ENCODE results near the gene KHNYN.

Gene KHNYN

DNA sequence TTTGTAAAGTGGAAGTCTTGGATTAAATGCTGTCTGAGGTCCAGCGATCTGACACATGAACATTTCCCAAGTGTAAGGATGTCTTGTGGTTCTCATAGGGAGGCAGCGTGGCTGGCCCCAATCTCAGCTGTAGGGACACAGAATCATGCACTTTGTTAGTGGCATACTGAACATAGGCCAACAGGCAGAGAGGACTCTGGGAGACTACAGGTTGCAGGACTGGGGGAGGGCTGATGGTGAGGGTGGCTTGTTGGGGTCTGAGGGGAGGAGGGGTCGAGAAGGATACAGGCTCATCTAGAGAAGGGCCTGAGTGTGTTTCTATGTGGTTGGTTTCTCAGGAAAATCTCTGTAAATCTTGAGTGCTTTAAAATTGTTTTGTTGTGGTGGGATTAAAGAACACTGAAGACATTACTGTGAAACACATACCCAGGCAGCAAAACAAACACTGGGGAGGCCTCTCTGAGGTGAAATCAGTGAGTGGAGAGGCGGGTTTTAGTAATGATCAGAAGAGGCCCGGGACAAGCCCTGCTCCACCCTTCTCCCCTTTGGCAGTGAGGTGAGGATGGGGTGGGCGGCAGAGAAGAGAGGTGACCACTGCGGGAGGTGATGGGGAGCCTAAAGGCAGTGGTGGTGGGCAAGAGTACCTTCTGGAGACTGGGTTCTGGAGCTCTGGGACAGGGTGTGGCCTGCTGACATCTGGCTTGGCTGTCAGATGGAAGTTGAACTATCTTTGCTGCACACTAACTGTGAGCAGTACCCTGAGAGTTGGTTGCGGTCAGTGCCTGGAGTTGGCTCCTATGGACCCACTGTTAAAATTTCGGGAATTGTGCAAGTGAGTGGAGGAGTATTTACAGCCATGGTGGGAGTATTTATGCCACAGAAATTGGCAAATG, 27.7 kb upstream of the KHNYN start:
- no peak for DNase-seq (ENCODE audit: low spot score)

DNA sequence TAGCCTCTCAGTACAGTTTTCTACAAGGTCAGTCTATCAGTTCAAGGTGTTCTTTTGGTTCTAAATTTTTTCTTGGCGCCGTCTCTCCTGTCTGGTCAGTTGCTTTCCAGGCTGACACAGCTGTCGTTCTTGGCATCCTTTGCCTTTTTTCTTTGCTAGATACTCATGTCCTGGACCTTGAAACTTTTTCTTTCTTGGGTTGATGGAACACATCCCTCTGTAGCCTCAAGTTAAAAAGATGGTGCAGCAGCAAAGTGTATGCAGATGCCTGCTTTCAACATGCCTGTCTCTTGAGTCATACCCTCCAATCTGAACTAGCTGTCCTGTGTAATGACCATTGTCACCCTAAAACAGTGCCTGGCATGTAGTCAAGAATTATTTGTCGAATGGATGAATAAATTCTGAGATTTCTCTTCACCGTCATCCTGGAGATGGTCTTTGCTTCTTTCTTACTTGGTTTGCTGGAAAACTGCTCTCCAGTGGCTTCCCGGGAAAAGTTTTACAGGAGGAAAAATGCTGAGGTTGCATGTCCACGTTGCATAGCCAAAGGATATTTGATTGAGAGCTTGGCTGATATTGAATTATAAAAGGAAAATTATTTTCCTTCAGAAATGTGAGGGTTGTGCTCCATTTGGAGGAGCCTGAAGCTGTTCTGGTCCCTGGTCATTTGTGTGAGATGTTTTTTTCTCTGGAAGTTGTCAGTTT, 26.3 kb upstream of the KHNYN start:
- DNase-seq (ENCODE audit: low spot score): no peak

DNA sequence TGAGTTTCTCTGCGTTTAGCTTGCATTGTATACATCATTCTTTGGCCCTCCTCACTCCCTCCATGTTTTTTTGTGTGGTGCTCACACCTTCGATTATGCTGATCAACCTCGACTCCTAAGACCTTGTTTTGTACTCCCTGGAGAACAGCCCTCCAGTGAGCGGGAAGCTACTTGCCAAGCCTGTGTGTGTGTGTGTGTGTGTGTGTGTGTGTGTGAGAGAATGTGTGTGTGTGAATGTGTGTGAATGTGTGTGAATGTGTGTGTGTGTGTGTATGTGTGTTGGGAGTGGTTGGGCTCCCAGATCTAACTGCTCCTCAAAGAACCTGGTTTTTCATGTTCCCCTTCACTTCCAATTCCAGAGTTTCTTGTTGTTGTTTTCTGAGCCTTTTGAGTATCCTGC, 24.9 kb upstream of the KHNYN start:
- DNase-seq (ENCODE audit: low spot score): no peak

DNA sequence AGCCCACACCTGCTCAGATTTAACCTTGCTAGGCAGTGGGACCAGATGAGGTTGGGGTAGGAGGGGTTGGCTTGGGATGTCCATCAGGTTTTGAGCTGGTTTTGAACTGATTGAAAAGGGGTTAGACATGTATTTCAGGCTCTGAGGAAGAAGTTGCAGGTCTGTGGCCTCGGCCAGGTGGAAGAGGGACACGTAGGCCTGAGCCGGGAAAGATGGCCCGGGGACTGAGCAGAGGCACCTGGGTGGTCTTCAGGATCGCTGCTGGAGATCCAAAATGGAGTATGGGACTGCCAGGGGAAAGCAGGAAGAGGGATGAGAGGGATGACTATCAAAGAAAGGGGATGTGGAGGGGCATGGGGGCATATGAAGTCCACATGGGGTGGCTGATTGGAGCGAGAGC, 23.3 kb upstream of the KHNYN start:
- no peak for DNase-seq (ENCODE audit: low spot score)

DNA sequence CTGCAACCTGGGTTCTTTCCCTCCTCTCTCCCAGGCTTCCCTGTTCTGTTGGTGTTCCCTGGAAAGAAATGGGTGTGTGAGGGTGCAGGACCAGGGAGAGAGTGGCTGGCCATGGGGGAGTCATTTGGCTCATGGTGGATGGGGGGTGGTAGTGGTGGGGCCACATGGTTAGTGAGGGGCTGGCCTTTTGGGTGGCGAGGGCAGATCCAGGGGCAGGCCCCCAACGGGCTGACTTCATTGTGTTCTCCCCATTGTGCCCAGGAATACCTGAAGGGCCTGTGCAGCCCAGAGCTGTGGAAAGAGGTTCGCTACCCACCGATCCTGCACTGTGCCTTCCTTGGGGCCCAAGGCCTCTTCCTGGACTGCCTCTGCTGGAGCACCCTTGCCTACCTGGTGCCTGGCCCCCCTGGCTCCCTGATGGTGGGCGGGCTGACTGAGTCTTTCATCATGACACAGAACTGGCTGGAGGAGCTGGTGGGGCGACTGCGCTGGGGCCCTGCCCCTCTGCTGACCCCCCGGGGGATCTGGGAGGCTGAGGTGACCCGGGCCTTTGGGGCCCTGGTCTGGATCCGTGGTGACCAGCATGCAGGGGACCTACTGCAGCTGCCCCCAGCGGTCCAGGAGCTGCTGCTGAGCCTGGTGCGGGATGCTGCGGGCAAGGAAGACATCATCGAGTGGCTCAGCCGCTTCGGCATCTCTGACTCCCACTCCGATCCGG, 22.0 kb upstream of the KHNYN start:
- no peak for DNase-seq (ENCODE audit: low spot score)

DNA sequence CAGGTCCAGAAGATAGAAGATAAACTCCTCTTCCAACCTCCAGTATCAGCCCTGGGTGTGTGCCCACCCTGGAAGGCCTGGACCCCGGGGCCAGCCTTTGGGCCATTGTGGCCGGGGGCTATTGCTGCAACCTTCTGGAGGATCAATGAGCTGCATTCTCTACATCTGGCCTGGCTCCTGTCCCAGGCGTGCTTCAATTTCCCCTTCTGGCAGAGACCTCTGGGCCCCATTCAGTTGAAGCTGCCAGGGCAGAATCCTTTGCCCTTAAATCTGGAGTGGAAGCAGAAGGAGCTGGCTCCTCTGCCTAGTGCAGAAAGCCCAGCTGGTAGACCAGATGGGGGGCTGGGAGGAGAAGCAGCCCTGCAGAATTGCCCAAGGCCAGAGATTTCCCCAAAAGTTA, 21.0 kb upstream of the KHNYN start:
- no peak for DNase-seq (ENCODE audit: low spot score)

DNA sequence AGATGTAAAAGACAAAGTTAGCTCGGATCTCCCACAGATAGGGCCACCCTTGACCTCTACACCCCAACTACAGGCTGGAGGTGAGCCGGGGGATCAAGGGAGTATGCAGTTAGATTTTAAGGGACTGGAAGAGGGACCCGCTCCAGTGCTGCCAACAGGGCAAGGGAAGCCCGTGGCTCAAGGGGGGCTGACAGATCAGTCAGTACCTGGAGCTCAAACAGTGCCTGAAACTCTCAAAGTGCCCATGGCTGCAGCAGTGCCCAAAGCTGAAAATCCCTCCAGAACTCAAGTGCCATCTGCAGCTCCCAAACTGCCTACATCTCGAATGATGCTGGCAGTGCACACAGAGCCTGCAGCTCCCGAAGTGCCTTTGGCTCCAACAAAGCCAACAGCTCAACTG, 20.6 kb upstream of the KHNYN start:
- no peak for DNase-seq (ENCODE audit: low spot score)

DNA sequence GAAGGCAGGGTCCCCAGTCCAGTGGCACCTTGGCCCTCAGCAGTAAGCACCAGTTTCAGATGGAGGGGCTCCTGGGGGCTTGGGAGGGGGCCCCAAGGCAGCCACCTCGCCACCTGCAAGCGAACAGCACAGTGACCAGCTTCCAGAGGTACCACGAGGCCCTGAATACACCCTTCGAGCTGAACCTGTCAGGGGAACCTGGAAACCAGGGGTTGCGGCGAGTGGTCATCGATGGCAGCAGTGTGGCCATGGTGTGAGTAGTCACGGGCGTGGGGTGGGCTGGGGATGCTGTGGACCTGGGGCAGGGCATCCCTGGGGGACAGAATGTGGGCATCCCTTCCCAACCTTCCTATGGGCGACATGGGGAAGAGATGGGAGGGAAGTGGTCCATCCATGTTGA, 19.8 kb upstream of the KHNYN start:
- no peak for DNase-seq (ENCODE audit: low spot score)

DNA sequence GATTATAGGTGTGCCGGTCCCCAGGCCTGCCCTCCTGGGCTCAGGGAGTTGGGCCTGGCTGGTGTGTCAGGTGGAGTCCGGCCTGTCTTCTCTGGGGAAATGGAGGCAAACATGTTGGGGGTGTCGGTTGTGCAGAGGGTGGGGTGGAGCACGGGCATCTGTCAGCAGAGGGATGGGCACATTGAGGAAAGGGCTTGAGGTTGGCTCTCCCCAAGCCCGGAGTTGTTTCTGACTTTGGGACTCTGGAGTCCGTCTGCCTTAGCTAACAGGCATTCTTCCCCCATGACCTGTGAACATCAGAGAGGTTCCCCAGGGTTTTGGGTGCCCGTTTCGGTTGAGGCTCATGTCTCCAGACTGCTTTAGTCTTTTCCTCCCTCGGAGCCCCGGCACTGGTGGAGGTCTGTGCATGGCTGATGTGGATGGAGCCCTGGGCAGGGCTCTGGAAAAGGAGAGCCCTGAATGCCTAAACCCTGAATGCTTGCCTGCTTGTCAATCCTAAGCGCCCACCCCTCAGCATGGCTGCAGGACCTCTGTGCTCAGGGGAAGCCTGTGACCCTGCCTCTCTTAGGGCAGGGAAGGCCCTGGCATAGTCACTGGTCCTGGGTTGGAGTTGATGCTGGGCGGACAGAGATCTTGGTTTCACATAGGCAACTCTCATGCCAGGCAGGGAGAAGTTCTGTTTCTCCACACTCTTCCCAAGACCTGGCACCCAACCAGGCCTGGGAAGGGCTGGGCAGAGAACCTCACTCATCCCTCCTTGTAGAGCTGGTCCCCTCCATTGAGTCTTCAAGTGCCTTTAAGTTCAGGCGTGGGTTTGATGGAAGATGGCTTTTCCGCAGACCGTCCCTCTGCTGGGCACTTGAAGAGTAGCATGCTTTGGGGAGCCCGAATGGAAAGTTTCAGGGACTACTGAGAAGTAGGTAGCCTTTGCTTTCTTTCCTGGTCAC, 18.0 kb upstream of the KHNYN start:
- peak; percentile 33 for DNase-seq (ENCODE audit: low spot score)

DNA sequence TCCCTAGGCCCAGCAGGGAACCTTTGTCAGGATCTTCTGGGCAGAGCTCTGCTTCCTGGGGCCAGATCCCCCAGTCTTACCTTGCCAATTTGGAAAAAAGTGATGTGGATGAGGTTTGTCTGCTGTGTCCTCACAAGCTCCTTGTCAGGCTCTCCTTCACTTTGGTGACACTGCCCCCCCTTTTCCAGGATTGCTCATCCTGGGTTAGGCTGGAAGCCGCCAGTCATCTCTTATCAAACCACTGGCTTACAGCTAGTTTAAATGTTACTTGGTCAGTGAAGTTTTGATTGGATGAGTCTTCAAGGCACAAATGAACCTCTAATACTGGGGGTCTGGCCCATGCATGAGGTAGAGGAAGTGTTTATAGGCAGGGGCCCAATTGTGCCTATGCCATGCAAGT, 15.7 kb upstream of the KHNYN start:
- DNase-seq (ENCODE audit: low spot score): no peak

DNA sequence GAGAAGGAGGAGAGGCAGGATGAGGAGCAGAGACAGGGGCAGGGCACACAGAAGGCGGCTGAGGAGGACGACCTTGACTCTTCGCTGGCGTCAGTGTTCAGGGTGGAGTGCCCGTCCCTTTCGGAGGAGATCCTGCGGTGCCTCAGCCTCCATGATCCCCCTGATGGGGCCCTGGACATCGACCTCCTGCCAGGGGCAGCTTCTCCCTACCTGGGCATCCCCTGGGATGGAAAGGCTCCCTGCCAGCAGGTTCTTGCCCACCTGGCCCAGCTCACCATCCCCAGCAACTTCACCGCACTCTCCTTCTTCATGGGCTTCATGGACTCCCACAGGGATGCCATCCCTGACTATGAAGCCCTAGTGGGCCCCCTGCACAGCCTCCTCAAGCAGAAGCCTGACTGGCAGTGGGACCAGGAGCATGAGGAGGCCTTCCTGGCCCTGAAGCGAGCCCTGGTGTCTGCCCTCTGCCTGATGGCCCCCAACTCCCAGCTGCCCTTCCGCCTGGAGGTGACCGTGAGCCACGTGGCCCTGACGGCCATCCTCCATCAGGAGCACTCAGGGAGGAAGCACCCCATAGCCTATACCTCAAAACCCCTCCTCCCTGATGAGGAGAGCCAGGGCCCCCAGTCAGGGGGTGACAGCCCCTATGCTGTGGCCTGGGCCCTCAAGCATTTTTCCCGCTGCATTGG, 14.9 kb upstream of the KHNYN start:
- DNase-seq (ENCODE audit: low spot score): no peak

DNA sequence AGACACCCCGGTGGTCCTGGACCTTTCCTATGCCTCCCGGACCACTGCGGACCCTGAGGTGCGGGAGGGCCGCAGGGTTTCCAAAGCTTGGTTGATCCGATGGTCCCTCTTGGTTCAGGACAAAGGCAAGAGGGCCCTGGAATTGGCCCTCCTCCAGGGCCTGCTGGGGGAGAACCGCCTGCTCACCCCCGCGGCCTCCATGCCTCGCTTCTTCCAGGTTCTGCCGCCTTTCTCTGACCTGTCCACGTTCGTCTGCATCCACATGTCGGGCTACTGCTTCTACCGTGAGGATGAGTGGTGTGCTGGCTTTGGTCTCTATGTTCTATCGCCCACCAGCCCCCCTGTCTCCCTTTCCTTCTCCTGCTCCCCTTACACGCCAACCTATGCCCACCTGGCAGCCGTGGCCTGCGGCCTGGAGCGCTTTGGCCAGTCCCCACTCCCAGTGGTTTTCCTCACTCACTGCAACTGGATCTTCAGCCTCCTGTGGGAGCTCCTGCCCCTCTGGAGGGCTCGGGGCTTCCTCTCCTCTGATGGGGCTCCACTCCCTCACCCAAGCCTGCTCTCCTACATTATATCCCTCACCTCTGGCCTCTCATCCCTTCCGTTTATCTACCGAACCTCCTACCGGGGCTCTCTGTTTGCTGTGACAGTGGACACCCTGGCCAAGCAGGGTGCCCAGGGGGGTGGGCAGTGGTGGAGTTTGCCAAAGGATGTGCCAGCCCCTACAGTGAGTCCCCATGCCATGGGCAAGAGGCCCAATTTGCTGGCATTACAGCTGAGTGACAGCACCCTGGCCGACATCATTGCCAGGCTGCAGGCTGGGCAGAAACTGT, 14.1 kb upstream of the KHNYN start:
- DNase-seq (ENCODE audit: low spot score): no peak

DNA sequence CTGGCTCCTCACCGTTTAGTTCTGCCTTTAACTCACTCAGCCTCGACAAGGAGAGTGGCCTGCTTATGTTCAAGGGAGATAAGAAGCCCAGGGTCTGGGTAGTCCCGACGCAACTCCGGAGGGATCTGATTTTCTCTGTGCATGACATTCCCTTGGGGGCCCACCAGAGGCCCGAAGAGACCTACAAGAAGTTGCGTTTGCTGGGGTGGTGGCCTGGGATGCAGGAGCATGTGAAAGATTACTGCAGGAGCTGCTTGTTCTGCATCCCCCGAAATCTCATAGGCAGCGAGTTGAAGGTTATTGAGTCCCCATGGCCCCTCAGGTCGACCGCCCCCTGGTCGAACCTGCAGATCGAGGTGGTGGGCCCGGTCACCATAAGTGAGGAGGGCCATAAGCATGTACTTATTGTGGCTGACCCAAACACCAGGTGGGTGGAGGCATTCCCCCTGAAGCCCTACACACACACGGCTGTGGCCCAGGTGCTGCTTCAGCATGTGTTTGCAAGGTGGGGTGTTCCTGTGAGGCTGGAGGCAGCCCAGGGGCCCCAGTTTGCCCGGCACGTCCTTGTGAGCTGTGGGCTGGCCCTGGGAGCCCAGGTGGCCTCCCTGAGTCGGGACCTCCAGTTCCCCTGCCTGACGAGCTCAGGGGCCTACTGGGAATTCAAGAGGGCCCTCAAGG, 13.4 kb upstream of the KHNYN start:
- DNase-seq (ENCODE audit: low spot score): no peak

DNA sequence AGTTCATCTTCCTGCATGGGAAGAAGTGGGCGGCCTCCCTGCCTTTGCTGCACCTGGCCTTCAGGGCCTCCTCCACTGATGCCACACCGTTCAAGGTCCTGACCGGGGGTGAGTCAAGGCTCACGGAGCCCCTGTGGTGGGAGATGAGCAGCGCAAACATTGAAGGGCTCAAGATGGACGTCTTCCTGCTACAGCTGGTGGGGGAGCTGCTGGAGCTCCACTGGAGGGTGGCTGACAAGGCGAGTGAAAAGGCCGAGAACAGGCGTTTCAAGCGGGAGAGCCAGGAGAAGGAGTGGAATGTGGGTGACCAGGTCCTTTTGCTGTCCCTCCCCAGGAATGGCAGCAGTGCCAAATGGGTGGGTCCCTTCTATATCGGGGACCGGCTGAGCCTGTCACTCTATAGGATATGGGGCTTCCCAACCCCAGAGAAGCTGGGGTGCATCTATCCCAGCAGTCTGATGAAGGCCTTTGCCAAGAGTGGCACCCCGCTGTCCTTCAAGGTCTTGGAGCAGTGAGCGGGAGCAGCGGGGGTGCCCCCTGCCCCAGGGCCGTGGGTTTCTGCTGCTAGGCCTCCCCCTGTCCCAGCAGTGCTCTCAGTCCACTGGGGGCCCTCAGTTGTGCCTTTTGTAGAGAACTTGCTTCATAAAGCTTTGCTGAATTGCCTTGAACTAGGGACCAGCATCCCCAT, 12.7 kb upstream of the KHNYN start:
- DNase-seq (ENCODE audit: low spot score): no peak

DNA sequence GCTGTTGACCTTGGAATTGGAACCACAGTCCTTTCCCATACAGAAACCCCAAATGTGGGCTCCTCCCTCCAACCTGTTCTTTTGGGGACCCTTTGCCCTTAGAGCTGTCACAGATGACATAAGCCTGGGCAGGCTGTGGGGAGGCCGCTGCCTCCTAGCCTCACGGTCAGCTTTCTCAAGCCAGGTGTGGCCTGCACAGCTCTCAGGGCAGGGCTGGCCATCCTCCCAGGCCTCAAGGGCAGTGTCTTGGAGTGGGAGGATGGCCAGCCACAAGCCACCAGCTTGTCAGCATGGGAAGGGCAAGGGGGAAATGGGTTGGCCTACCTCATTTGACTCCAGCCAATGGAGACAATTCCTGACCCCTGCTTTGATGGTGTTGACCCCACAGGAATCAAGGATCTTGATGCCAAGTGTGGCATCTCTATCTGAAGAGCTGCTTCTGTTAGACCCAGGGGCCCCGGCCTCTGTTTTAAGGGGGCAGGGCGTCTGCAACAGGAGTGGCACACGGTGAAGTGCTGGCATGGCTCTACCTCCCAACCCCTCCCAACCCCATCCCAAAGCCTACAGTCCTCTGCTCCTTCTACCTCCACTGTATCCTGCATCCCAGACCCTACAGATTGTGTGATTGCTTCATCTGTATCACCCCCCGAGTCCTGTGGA, 11.8 kb upstream of the KHNYN start:
- no peak for DNase-seq (ENCODE audit: low spot score)

DNA sequence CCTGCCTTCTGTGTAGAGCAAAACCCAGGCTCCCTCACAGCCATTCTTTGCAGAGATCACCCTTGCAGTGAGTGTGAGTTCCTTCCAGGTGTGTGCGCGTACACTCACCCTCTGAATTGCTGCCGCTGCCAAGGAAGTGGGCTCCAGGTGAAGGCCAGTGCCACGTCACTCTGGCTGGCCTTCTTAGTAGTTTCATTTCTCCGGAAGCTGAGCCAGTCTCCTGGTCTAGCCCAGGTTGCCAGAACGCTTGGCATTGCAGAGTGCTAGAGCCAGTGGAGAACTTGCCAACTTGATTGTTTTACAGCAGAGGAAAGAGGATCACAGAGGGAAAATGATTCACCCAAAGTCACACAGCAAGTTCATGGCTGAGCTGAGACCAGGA, 11.3 kb upstream of the KHNYN start:
- DNase-seq (ENCODE audit: low spot score): no peak

DNA sequence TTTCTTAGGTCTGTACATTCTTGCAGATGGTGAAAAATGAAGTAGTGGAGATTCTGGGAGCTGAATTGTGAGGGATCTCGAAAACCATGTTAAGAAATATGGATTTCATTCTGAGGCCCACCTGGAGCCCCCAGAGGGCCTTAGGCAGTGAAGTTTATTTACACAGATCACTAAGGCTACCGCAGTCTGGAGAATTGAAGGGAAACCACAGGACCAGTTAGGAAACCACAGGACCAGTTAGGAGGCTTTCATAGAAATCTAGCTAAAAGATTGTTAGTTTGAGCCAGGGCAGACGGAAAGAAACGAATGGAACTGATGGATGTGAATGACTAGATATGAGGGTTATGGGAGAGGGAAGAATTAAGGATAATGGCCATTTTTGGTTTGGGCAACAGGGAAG, 7.5 kb upstream of the KHNYN start:
- no peak for DNase-seq (ENCODE audit: low spot score)
